K562 (cell line): ENCODE measurements around the gene COMMD10. TPM values are rescaled to one million over a fixed set of nuclear protein-coding genes. Genes with fewer than 3 reads are reported as not detected.

Experiments used
- ATAC-seq: fragments of 200-7000 bp; cut with Tn5 transposase; 3 replicates; pipeline ENCODE4 v1.9.1; 2020; ENCODE audit warnings: moderate library complexity
- BruUV-seq: library from RNA; stranded (reverse); fragments of 400-500 nt; replicated peaks from 2 replicates; lab custom pipeline; 2021; lab: Mats Ljungman, UMichigan
- CTCF ChIA-PET: fragments of 300-600 bp; formaldehyde crosslinking; extraction: SDS; loops from one replicate; lab custom pipeline; 2021; ENCODE audit warnings: low intra/inter-chr PET ratio; lab: Yijun Ruan, JAX
- POLR2A ChIA-PET: fragments of 300-600, 350-650 bp; sonication (Branson Sonifier 250); formaldehyde crosslinking; extraction: SDS; loops from one replicate; lab custom pipeline; 2021; ENCODE audit warnings: antibody characterized with exemption, inconsistent platforms; lab: Yijun Ruan, JAX
- DNase-seq, 4 experiments: peaks; one replicate each; pipeline versions ENCODE4 v3.0.0 to v3.0.0-alpha.2; 2011 to 2018; ENCODE audit warnings: low spot score in 3 of 4, mixed read lengths in 3 of 4; ENCODE audit errors: extremely low read depth in 1 of 4
- FAIRE-seq: peaks from 2 replicates; lab custom pipeline; 2011; peaks lifted over from hg19 to GRCh38; lab: Jason Lieb, UNC
- H2AFZ ChIP-seq: 2 replicates; pipeline ENCODE4 v1.6.0; 2011; ENCODE audit warnings: low read depth, low read length, control low read depth, inconsistent platforms
- H3K27ac ChIP-seq: fragments of 200-600 bp; 3 replicates; pipeline ENCODE4 v1.8.0; 2011; ENCODE audit warnings: low read depth, mild to moderate bottlenecking, control low read depth, inconsistent platforms, low read length, moderate library complexity, mixed read lengths; ENCODE audit errors: extremely low read depth
- H3K27me3 ChIP-seq, 2 experiments: fragments of 300-600 bp in 1 of 2; 2 replicates in 1 of 2; 3 replicates in 1 of 2; pipeline versions ENCODE4 v1.6.0 to v1.8.0; 2011; ENCODE audit warnings: inconsistent platforms in 2 of 2, low read length in 2 of 2, mild to moderate bottlenecking in 1 of 2, mixed read lengths in 1 of 2, moderate library complexity in 1 of 2; ENCODE audit not compliant: control insufficient read depth in 2 of 2, insufficient read depth in 2 of 2
- H3K36me3 ChIP-seq: fragments of 300-600 bp; 3 replicates; pipeline ENCODE4 v1.8.0; 2011; ENCODE audit warnings: mild to moderate bottlenecking, low read length, inconsistent platforms; ENCODE audit not compliant: control insufficient read depth, insufficient read depth
- H3K4me1 ChIP-seq, 2 experiments: fragments of 200-600 bp in 1 of 2; replicated peaks in 1 of 2; 2 replicates in 1 of 2; 3 replicates in 1 of 2; pipeline versions ENCODE4 v1.5.1 to v1.8.0; 2011; ENCODE audit warnings: inconsistent platforms in 2 of 2, low read length in 2 of 2, mild to moderate bottlenecking in 1 of 2, mixed read lengths in 1 of 2, moderate library complexity in 1 of 2; ENCODE audit not compliant: control insufficient read depth in 2 of 2, insufficient read depth in 2 of 2
- H3K4me2 ChIP-seq: 2 replicates; pipeline ENCODE4 v1.6.1; 2011; ENCODE audit warnings: low read length, control low read depth, inconsistent platforms, mixed read lengths; ENCODE audit not compliant: insufficient read depth
- H3K4me3 ChIP-seq: fragments of 200-600 bp; sonication (generic), shearing (Covaris generic); 2 replicates; pipeline ENCODE4 v1.5.1; 2016; ENCODE audit warnings: control low read depth, inconsistent platforms
- H3K79me2 ChIP-seq: fragments of 200-600 bp; 3 replicates; pipeline ENCODE4 v1.8.0; 2011; ENCODE audit warnings: low read length, inconsistent platforms; ENCODE audit not compliant: control insufficient read depth, insufficient read depth
- H3K9ac ChIP-seq, 2 experiments: 2 replicates each; pipeline versions ENCODE4 v1.6.0 to v1.6.1; 2011; ENCODE audit warnings: low read depth in 2 of 2, low read length in 2 of 2, control low read depth in 1 of 2, inconsistent platforms in 1 of 2, mild to moderate bottlenecking in 1 of 2, mixed read lengths in 1 of 2; ENCODE audit not compliant: insufficient read depth in 1 of 2
- H3K9me1 ChIP-seq: one replicate; pipeline ENCODE4 v1.6.0; 2011; ENCODE audit warnings: inconsistent platforms, mild to moderate bottlenecking, low read length, moderate library complexity; ENCODE audit not compliant: control insufficient read depth, insufficient read depth
- H3K9me3 ChIP-seq: replicated peaks from 2 replicates; pipeline ENCODE4 v1.5.1; 2011; ENCODE audit warnings: low read depth, low read length, inconsistent platforms; ENCODE audit not compliant: control insufficient read depth, insufficient read depth
- H4K20me1 ChIP-seq: replicated peaks from 2 replicates; pipeline ENCODE4 v1.6.1; 2011; ENCODE audit warnings: low read length, inconsistent platforms, mixed read lengths; ENCODE audit not compliant: control insufficient read depth, insufficient read depth
- CHCHD3 ChIP-seq: fragments of 250-450 bp; sonication (Bioruptor Pico); IDR thresholded peaks from 2 replicates; pipeline ENCODE4 v2.1.2; 2022; ENCODE audit warnings: mild to moderate bottlenecking
- GTF2F1 ChIP-seq: IDR thresholded peaks from 2 replicates; pipeline ENCODE4 v1.6.1; 2011; ENCODE audit warnings: low read depth, low read length, improper control_type of control experiment
- POU5F1 ChIP-seq: fragments of 150-350 bp; IDR thresholded peaks from 2 replicates; pipeline ENCODE4 v1.6.1; 2014; ENCODE audit warnings: borderline replicate concordance, low read length, low read depth, mild to moderate bottlenecking; ENCODE audit not compliant: partially characterized antibody
- PYGO2 ChIP-seq: fragments of 450-650 bp; IDR thresholded peaks from 2 replicates; pipeline ENCODE4 v1.6.1; 2016; ENCODE audit warnings: mild to moderate bottlenecking, missing genetic modification characterization, moderate library complexity, missing compliant biosample characterization
- SMC3 ChIP-seq: conservative IDR thresholded peaks from 2 replicates; pipeline ENCODE4 v1.6.1; 2011; ENCODE audit warnings: low read depth, low read length, improper control_type of control experiment; ENCODE audit not compliant: insufficient read depth
- TOE1 ChIP-seq, 2 experiments: fragments of 450-650 bp in 1 of 2; sonication (generic) in 1 of 2; formaldehyde crosslinking in 1 of 2; IDR thresholded peaks; 2 replicates each; pipeline versions ENCODE4 v1.7.1 to v1.8.0; 2016 to 2022; ENCODE audit warnings: borderline replicate concordance in 2 of 2, mild to moderate bottlenecking in 2 of 2, antibody characterized with exemption in 1 of 2, inconsistent platforms in 1 of 2, low read depth in 1 of 2, missing genetic modification reagents in 1 of 2, moderate library complexity in 1 of 2
- ZBTB17 ChIP-seq: fragments of 450-650 bp; formaldehyde crosslinking; IDR thresholded peaks from 2 replicates; pipeline ENCODE4 v1.4.0; 2020; ENCODE audit warnings: mild to moderate bottlenecking
- ZNF232 ChIP-seq: sonication (generic); formaldehyde crosslinking; IDR thresholded peaks from 2 replicates; pipeline ENCODE4 v1.8.0; 2022; ENCODE audit warnings: mild to moderate bottlenecking, missing genetic modification reagents
- WGBS: fragments of 100-300 bp; shearing (Covaris generic); methylation state at CpG from one replicate; pipeline ENCODE4 v1.1.6; 2016; ENCODE audit warnings: low coverage, mixed read lengths; ENCODE audit not compliant: insufficient coverage; ENCODE audit errors: missing lambda C conversion rate; 5-methylcytosine and 5-hydroxymethylcytosine counted together
- in situ Hi-C: fragments of 300-500 bp; cut with MboI; formaldehyde crosslinking; loops from 4 replicates; pipeline ENCODE4 v1.15.0; 2018; ENCODE audit warnings: inconsistent platforms, mixed read lengths
- intact Hi-C: fragments of 100-400 bp; cut with micrococcal nuclease; formaldehyde crosslinking; loops from 2 replicates; pipeline ENCODE4 v1.14.2; 2022
- polyA plus RNA-seq, 8 experiments: library from polyadenylated mRNA; depleted of rRNA in 4 of 8; stranded (reverse) in 5 of 8; unstranded in 3 of 8; fragments of >200 nt; fragmentation: Nextera tagmentation in 2 of 8; fragmentation: Illumina TruSeq in 1 of 8; extraction: Ambion mirVana in 2 of 8; extraction: Trizol in 1 of 8; gene quantifications; 2 replicates each; pipeline versions ENCODE4 v1.2.1 to v1.2.3, GENCODE V29; 2011 to 2014; ENCODE audit warnings: inconsistent platforms in 1 of 8, missing spikeins in 1 of 8
- total RNA-seq, 7 experiments: library from RNA; depleted of rRNA in 6 of 7; stranded (reverse); fragments of >200 nt in 6 of 7; fragmentation: Illumina TruSeq in 2 of 7; extraction: Trizol in 2 of 7; gene quantifications; 2 replicates each; pipeline versions ENCODE4 v1.2.1 to v1.2.3, GENCODE V29; 2011 to 2021; ENCODE audit warnings: low replicate concordance in 1 of 7

The COMMD10 gene
- total and polyA plus RNA-seq, 9 of the 15 experiments (the other 6 are each of a cell fraction or from before 2014, with no cell fraction given): 17.9 to 101 (median 28.0) TPM

GRCh38 chr5:116229131-116229689, 144.4 kb downstream of the COMMD10 start:
- Histone ChIP-seq H3K9me1 (no peaks in the 10 kb centered on the region), H3K9me3 (no peaks in the 10 kb centered on the region), H3K27ac (no peak overlapping the region), H3K9ac (no peak overlapping the region), H3K4me2 (no peak overlapping the region), H3K4me3 (no peak overlapping the region), H3K36me3 (no peaks in the 10 kb centered on the region), H2AFZ (no peak overlapping the region), H4K20me1 (no peaks in the 10 kb centered on the region), H3K4me1 (no peaks in the 10 kb centered on the region), H3K27me3 (no peaks in the 10 kb centered on the region), H3K79me2 (no peaks in the 10 kb centered on the region)
- ChIA-PET CTCF (no interaction called here), POLR2A (no interaction called here)
- ATAC-seq (no peak), DNase-seq (no peak), FAIRE-seq (peak; percentile 52)
- in situ Hi-C loops: no loop called here
- 16% methylated on average over 3 of the region's 3 CpGs for WGBS
- BruUV-seq: no TSS peak
- intact Hi-C loops: no loop called here
- TF ChIP-seq PYGO2 (tag): no peak
- TF ChIP-seq TOE1 (IDR thresholded peaks at IDR 0.05; ENCODE audit: borderline replicate concordance): no peak
- no peak for TF ChIP-seq TOE1 (CRISPR knock-in tag; IDR thresholded peaks at IDR 0.05; ENCODE audit: borderline replicate concordance, low read depth)
- TF ChIP-seq ZBTB17 (CRISPR knock-in tag): no peak
- TF ChIP-seq POU5F1: no peak
- TF ChIP-seq SMC3: no peak
- TF ChIP-seq CHCHD3 (CRISPR knock-in tag): no peak
- no peak for TF ChIP-seq ZNF232 (CRISPR knock-in tag)
- no peak for TF ChIP-seq GTF2F1
